Endothelial cell of umbilical vein (primary cell): Measurements from ENCODE around the gene LRRC70. TPM values are rescaled to one million over a fixed set of nuclear protein-coding genes. Genes with fewer than 3 reads are reported as not detected.

Source experiments
- BruUV-seq: library from RNA; stranded (reverse); fragments of 400-500 nt; replicated peaks from 2 replicates; lab custom pipeline; 2021; lab: Mats Ljungman, UMichigan
- CTCF ChIA-PET: fragments of 300-600, 350-600 bp; sonication (Branson Sonifier 250); formaldehyde crosslinking; loops from one replicate; lab custom pipeline; 2021; ENCODE audit warnings: antibody characterized with exemption, inconsistent platforms; lab: Charles Lee
- POLR2A ChIA-PET: fragments of 300-600, 350-600 bp; sonication (Branson Sonifier 250); formaldehyde crosslinking; loops from one replicate; lab custom pipeline; 2021; ENCODE audit warnings: antibody characterized with exemption, inconsistent platforms; lab: Charles Lee
- DNase-seq: peaks from one replicate; pipeline ENCODE4 v3.0.0-alpha.2; 2011; ENCODE audit warnings: low read depth, low spot score
- FAIRE-seq: peaks from 2 replicates; lab custom pipeline; 2011; peaks lifted over from hg19 to GRCh38; lab: Jason Lieb, UNC
- H2AFZ ChIP-seq: 2 replicates; pipeline ENCODE4 v1.6.0; 2012; ENCODE audit warnings: low read depth, low read length, control low read depth, inconsistent platforms
- H3K27ac ChIP-seq: 2 replicates; pipeline ENCODE4 v1.5.1; 2011; ENCODE audit warnings: low read depth, mild to moderate bottlenecking, control low read depth, low read length, moderate library complexity; ENCODE audit not compliant: insufficient read depth
- H3K27me3 ChIP-seq, 2 experiments: 2 replicates each; pipeline versions ENCODE4 v1.6.0 to v1.6.1; 2011; ENCODE audit warnings: low read length in 2 of 2, mixed read lengths in 1 of 2; ENCODE audit not compliant: control insufficient read depth in 2 of 2, insufficient read depth in 2 of 2
- H3K36me3 ChIP-seq, 2 experiments: 2 replicates in 1 of 2; 3 replicates in 1 of 2; pipeline ENCODE4 v1.5.1; 2011; ENCODE audit warnings: low read length in 2 of 2, mild to moderate bottlenecking in 1 of 2, moderate library complexity in 1 of 2; ENCODE audit not compliant: control insufficient read depth in 2 of 2, insufficient read depth in 2 of 2; ENCODE audit errors: extremely low read depth in 1 of 2
- H3K4me1 ChIP-seq: 3 replicates; pipeline ENCODE4 v1.5.1; 2011; ENCODE audit warnings: mild to moderate bottlenecking, low read length; ENCODE audit not compliant: control insufficient read depth, insufficient read depth; ENCODE audit errors: extremely low read depth
- H3K4me2 ChIP-seq: 2 replicates; pipeline ENCODE4 v1.6.1; 2011; ENCODE audit warnings: low read length, control low read depth, mixed read lengths; ENCODE audit not compliant: insufficient read depth
- H3K4me3 ChIP-seq, 3 experiments: fragments of 200-600 bp in 1 of 3; sonication (generic), shearing (Covaris generic) in 1 of 3; replicated peaks in 1 of 3; 2 replicates each; pipeline ENCODE4 v1.5.1; 2011 to 2016; ENCODE audit warnings: control low read depth in 3 of 3, low read length in 3 of 3, mild to moderate bottlenecking in 2 of 3, inconsistent platforms in 1 of 3, low read depth in 1 of 3, moderate library complexity in 1 of 3; ENCODE audit not compliant: insufficient read depth in 1 of 3
- H3K79me2 ChIP-seq: 2 replicates; pipeline ENCODE4 v1.6.0; 2012; ENCODE audit warnings: low read length, inconsistent platforms; ENCODE audit not compliant: control insufficient read depth, insufficient read depth
- H3K9ac ChIP-seq: replicated peaks from 2 replicates; pipeline ENCODE3; 2011; ENCODE audit warnings: low read length, control low read depth; ENCODE audit not compliant: insufficient read depth; ENCODE audit errors: extremely low read depth
- H3K9me1 ChIP-seq: replicated peaks from 3 replicates; pipeline ENCODE4 v1.6.0; 2011; ENCODE audit warnings: mild to moderate bottlenecking, low read length; ENCODE audit not compliant: control insufficient read depth, insufficient read depth; ENCODE audit errors: extremely low read depth
- H3K9me3 ChIP-seq: replicated peaks from 2 replicates; pipeline ENCODE4 v1.5.1; 2012; ENCODE audit warnings: low read length, inconsistent platforms; ENCODE audit not compliant: control insufficient read depth, insufficient read depth
- H4K20me1 ChIP-seq: replicated peaks from 2 replicates; pipeline ENCODE3; 2011; ENCODE audit warnings: mild to moderate bottlenecking, low read length; ENCODE audit not compliant: control insufficient read depth, insufficient read depth; ENCODE audit errors: extremely low read depth
- EZH2 ChIP-seq: IDR thresholded peaks from 2 replicates; pipeline ENCODE4 v1.6.1; 2012; ENCODE audit warnings: borderline replicate concordance, low read depth, mild to moderate bottlenecking, moderate library complexity, low read length, inconsistent platforms; ENCODE audit not compliant: severe bottlenecking
- FOS ChIP-seq: IDR thresholded peaks from 2 replicates; pipeline ENCODE4 v1.6.1; 2011; ENCODE audit warnings: mild to moderate bottlenecking, low read length, moderate library complexity, borderline replicate concordance; ENCODE audit not compliant: insufficient read depth
- GATA2 ChIP-seq: IDR thresholded peaks from 2 replicates; pipeline ENCODE4 v1.7.0; 2011; ENCODE audit warnings: low read depth, mild to moderate bottlenecking, moderate library complexity, mixed read lengths, low read length; ENCODE audit not compliant: insufficient read length, insufficient read depth
- JUN ChIP-seq: IDR thresholded peaks from 2 replicates; pipeline ENCODE4 v1.6.1; 2011; ENCODE audit warnings: borderline replicate concordance, low read depth; ENCODE audit not compliant: insufficient read length, insufficient read depth
- MAX ChIP-seq: IDR thresholded peaks from 2 replicates; pipeline ENCODE4 v1.6.1; 2011; ENCODE audit not compliant: insufficient read depth, insufficient read length
- MYC ChIP-seq: IDR thresholded peaks from one replicate; pipeline ENCODE4 v1.6.1; 2011; ENCODE audit warnings: mild to moderate bottlenecking, low read depth, low read length
- POLR2A ChIP-seq: IDR thresholded peaks from 2 replicates; pipeline ENCODE4 v1.6.1; 2012; ENCODE audit warnings: low read depth, mild to moderate bottlenecking, control low read depth, low read length
- POLR2AphosphoS5 ChIP-seq: IDR thresholded peaks from 2 replicates; pipeline ENCODE4 v1.6.1; 2012; ENCODE audit warnings: low read depth, mild to moderate bottlenecking, control low read depth, low read length, moderate library complexity; ENCODE audit not compliant: insufficient read depth
- dilution Hi-C: fragments of 300-500 bp; cut with MboI; formaldehyde crosslinking; loops from one replicate; pipeline ENCODE4 v1.15.0; 2019; ENCODE audit warnings: low sequenced_read_pairs; ENCODE audit not compliant: extremely low pct_ligation_motif_present
- intact Hi-C: fragments of 100-400 bp; cut with micrococcal nuclease; formaldehyde crosslinking; loops from one replicate; pipeline ENCODE4 v1.10.0; 2022
- polyA plus RNA-seq, 4 experiments: library from polyadenylated mRNA; depleted of rRNA in 3 of 4; stranded (reverse) in 3 of 4; unstranded in 1 of 4; fragments of >200 nt; gene quantifications; 2 replicates each; pipeline versions ENCODE4 v1.2.1 to v1.2.3, GENCODE V29; 2011 to 2012; ENCODE audit warnings: missing spikeins in 1 of 4
- total RNA-seq: library from RNA; stranded (reverse); gene quantifications from 2 replicates; pipeline ENCODE4 v1.2.3, GENCODE V29; 2021
- TF ChIP-seq, protein P1 (sequence below), 2 donors: IDR thresholded peaks; 1 replicate in 1 of 2; 2 replicates in 1 of 2; pipeline ENCODE4 v1.5.1; 2011; ENCODE audit warnings: low read length in 2 of 2, mild to moderate bottlenecking in 2 of 2, moderate library complexity in 2 of 2, control low read depth in 1 of 2, inconsistent platforms in 1 of 2, low read depth in 1 of 2; ENCODE audit not compliant: insufficient read depth in 1 of 2; ENCODE audit errors: extremely low read depth in 1 of 2

Gene LRRC70
- total and polyA plus RNA-seq, 2 donors (not counting 3 experiments of a cell fraction or from before 2014, with no cell fraction given) = 24.5 to 32.6 TPM

DNA sequence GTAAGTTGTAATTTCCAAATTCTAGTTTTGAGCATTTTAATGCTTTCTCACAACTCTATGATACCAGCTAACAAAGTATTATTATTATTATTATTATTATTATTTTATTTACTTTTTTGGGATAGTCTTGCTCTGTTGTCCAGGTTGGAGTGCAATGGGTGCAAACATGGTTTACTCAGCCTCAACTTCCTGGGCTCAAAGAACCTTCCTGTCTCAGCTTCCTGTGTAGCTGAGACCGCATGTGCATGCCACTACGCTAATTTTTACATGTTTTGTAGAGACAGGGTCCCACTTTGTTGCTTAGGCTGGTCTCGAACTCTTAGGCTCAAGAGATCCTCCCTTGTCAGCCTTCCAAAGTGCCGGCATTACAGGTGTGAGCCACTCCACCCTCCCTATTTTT, 27.0 kb downstream of the LRRC70 start:
- H3K4me3 ChIP-seq = no peak overlapping the region
- TF ChIP-seq FOS (no peak), MYC (no peak), POLR2AphosphoS5 (no peak), JUN (no peak), POLR2A (no peak), MAX (no peak), GATA2 (no peak), EZH2 (no peak)
- TF ChIP-seq, protein P1, sequence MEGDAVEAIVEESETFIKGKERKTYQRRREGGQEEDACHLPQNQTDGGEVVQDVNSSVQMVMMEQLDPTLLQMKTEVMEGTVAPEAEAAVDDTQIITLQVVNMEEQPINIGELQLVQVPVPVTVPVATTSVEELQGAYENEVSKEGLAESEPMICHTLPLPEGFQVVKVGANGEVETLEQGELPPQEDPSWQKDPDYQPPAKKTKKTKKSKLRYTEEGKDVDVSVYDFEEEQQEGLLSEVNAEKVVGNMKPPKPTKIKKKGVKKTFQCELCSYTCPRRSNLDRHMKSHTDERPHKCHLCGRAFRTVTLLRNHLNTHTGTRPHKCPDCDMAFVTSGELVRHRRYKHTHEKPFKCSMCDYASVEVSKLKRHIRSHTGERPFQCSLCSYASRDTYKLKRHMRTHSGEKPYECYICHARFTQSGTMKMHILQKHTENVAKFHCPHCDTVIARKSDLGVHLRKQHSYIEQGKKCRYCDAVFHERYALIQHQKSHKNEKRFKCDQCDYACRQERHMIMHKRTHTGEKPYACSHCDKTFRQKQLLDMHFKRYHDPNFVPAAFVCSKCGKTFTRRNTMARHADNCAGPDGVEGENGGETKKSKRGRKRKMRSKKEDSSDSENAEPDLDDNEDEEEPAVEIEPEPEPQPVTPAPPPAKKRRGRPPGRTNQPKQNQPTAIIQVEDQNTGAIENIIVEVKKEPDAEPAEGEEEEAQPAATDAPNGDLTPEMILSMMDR (IDR thresholded peaks at IDR 0.05; ENCODE audit: extremely low read depth in 1 of 2, insufficient read depth in 1 of 2, low read depth in 1 of 2, low read length in 2 of 2) = no peak
- BruUV-seq = no TSS peak
- intact Hi-C loops (no loop called here), dilution Hi-C loops (no loop called here)
- no peak for DNase-seq
- H3K36me3 ChIP-seq = peaks cover 4 to 8% of the 10 kb centered on the region in 2 experiments
- no peaks in the 10 kb centered on the region for H3K9me1 ChIP-seq
- no peak overlapping the region for H3K9ac ChIP-seq
- H3K79me2 ChIP-seq = peaks cover 7% of the 10 kb centered on the region
- H3K4me1 ChIP-seq = peaks cover 3% of the 10 kb centered on the region
- FAIRE-seq = no peak
- H4K20me1 ChIP-seq = peaks cover 3% of the 10 kb centered on the region
- no peaks in the 10 kb centered on the region for H3K9me3 ChIP-seq
- POLR2A ChIA-PET = interaction anchor here (0.7 kb wide), 1 partner anchor 70 kb away, joined by 3 read pairs; no protein-coding TSS in a partner anchor
- no peaks in the 10 kb centered on the region for H3K27me3 ChIP-seq
- no peak overlapping the region for H3K4me2 ChIP-seq
- H2AFZ ChIP-seq = no peak overlapping the region
- no peak overlapping the region for H3K27ac ChIP-seq
- CTCF ChIA-PET = interaction anchor here (0.6 to 1.9 kb wide), 2 partner anchors 145 to 270 kb away, joined by 3 to 5 read pairs; no protein-coding TSS in a partner anchor
